ENCODE measurements around the gene MAPRE2.

MAPRE2 gene

DNA sequence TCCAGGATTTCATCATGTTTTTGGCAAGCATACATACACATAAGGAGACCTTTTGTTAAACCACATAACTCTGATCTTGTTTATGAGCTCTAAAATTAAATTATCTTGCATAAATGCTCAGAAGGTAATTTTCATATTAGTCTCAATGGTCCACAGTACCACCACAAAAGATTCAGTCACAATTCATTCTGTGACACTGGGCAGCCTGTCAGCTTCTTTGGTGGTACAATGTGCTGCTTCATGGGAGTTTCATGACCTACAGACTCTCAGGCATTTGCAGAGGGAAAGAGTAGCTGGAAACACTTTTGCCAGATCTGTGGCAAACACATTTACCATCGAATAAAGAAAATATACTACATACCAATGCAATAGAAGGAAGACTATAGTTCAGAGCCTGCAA is 148.3 kb downstream of the MAPRE2 start:
- DNase-seq, result no peak

DNA sequence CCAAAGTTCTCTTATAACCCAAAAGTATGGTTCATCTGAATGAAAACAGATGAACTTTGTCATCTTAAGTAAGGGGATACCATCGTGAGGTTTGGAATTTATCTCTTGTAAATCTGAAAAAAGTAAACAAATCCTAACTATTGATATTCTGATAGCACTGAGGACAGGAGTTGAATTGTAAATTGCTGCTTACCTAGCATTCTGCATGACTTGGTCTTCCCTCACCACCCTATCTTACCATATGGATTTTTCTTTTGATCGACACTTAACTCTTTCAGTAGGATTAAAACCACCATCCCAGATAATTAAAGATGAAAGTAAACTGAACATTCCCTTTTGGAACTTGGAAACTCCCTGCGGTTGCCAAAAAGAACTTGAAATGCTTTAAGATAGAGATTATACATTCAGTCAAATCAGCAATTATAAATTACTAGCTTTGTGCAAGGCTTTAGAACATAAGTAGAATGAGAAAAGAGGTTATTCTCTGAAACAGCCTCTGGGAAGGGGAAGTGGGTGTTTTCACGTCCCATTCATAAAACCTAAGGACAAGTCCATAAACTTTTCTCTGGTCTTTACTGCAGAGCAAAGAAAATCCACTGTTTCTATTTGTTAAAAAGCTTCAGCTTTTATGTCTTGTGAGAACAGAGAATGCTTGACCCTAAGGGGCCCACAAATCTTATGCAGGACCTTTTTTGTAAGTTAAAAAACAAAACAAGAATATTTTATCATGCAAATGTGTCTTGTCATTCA is 149.9 kb downstream of the MAPRE2 start:
- DNase-seq, result no peak

DNA sequence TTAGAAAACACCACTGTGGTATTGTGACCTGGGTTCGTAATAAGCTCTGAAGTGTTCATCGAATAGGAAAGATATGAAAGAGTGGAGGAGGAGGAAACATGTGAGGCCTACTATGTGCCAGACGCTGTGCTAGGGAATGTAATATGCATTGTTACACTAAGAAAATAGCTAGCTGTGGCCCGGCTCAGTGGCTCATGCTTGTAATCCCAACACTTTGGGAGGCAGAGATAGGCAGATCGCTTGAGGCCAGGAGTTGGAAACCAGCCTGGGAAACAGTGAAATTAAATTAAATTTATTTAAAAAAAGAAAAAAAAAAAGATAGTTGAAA is 150.4 kb downstream of the MAPRE2 start:
- DNase-seq, result no peak

DNA sequence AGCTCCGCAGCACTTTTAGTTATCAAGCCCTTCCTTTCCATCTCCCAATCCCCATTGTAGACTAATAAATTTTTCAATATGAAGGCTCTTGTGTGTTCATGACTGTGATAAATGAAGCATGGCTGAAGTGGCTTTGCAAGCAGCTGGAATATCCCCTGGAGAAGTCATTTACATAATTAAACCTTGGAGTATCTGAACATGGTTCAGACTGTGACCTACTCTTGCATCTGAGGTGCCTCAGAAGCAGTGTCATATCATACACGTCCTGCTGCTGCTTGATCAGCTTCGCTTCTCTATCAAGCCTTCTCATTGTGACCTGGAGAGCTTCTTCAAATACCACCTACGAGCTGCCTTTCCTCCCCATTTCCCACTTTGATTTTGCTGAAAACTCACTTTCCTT is 151.2 kb downstream of the MAPRE2 start:
- peak; percentile 90 for DNase-seq

Measured in NCI-H187 treated with DMSO at 0.1 percent for 48 hours (cell line).